H1 (cell line): Measurements from ENCODE around the gene ZNF680. TPM values are rescaled to one million over a fixed set of nuclear protein-coding genes. Genes with fewer than 3 reads are reported as not detected.

Source experiments
- BRCA1 ChIP-seq: IDR thresholded peaks from 2 replicates; pipeline ENCODE4 v1.6.1; 2012; ENCODE audit warnings: low read depth, low read length, improper control_type of control experiment
- JUND ChIP-seq: IDR thresholded peaks from 2 replicates; pipeline ENCODE4 v1.6.1; 2011; ENCODE audit warnings: mild to moderate bottlenecking, improper control_type of control experiment, low read length
- RNF2 ChIP-seq: fragments of 200-900, 300-1000 bp; sonication (generic); IDR thresholded peaks from 2 replicates; pipeline ENCODE4 v1.7.1; 2016; ENCODE audit warnings: borderline replicate concordance, low read depth, mild to moderate bottlenecking, antibody characterized with exemption, low read length; ENCODE audit not compliant: poor library complexity, severe bottlenecking; ENCODE audit errors: missing control alignments
- TCF12 ChIP-seq: IDR thresholded peaks from 2 replicates; pipeline ENCODE4 v1.6.1; 2011; ENCODE audit warnings: low read depth, mild to moderate bottlenecking, low read length
- polyA plus RNA-seq, 7 experiments: library from polyadenylated mRNA; depleted of rRNA in 3 of 7; stranded (reverse) in 5 of 7; unstranded in 2 of 7; fragments of >200 nt in 5 of 7; fragments of 200-250 nt in 2 of 7; gene quantifications; 1 replicate in 5 of 7; 2 replicates in 1 of 7; 4 replicates in 1 of 7; pipeline versions ENCODE4 v1.2.1 to v1.2.3, GENCODE V29; 2011 to 2013; ENCODE audit warnings: missing spikeins in 2 of 7, mixed read lengths in 2 of 7
- total RNA-seq: library from RNA; stranded (reverse); fragmentation: NEBNext Ultra II Directional; extraction: Animal tissue kit (Norgen Biotek cat#: 25700); gene quantifications from 2 replicates; pipeline ENCODE4 v1.2.1, GENCODE V29; 2021

ZNF680 gene
- total and polyA plus RNA-seq, 2 of the 8 experiments (the other 6 are each of a cell fraction or from before 2014, with no cell fraction given): 15.3 TPM; not detected in 1

DNA sequence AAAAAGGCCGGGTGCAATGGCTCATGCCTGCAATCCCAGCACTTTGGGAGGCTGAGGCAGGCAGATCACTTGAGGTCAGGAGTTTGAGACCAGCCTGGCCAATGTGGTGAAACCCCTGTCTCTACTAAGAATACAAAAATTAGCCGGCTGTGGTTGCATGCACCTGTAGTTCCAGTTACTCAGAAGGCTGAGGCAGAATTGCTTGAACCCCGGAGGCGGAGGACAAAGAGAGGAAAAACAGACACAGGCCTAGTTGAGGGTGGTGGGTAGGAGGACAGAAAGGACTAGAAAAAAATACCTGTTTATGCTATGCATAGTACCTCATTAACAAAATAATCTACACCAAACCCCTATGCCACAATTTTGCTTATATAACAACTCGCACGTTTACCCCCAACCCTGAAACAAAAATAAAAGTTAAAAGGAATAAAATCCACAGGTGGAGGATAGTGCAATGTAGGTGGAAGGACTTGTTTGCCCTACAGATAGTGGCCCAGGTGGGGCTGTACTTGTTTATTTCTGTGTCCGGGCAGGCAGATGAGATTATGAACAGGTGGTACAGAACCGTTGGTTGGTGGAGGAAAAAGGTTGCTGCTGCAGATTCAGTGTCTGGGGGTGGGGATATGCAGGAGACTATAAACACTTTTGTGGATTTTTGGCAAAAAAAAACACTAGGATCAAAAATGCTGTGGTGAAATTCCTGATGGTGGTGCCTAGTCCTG, 5.1 kb downstream of the ZNF680 start (continued):
- TF ChIP-seq JUND (no peak), RNF2 (no peak), BRCA1 (no peak), TCF12 (no peak)
